ENCODE measurements around the gene LEKR1. TPM values are rescaled to one million over a fixed set of nuclear protein-coding genes. Genes with fewer than 3 reads are reported as not detected.

LEKR1 gene
- total and polyA plus RNA-seq, 2 donors (not counting 3 experiments of a cell fraction or from before 2014, with no cell fraction given), result 0.07 to 0.64 TPM

DNA sequence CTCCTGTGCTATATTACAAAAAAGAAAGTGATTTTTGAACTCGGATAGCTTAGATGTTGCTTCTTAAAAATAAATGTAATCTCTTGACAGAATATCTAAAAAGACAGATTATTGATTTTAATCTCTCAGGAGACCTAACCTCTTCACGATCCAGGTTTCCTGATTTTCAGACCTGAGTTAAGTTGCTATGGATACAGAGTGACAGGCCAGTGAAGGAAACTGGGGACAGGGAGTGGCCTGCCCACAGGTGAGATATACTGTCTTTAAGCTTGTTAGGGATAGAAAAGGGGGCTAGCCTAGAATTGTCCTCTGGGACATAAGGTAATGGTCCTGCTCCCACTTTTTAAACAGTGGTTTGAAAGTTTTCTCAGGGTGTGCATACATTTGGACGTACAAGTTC, 260.6 kb downstream of the LEKR1 start:
- intact Hi-C loops (cut with micrococcal nuclease), result no loop called here
- H3K9me1 ChIP-seq (replicated peaks; ENCODE audit: control insufficient read depth, extremely low read depth, insufficient read depth, low read length), result no peaks in the 10 kb centered on the region
- no TSS peak for BruUV-seq (replicated peaks)
- no peak overlapping the region for H3K4me2 ChIP-seq (ENCODE audit: insufficient read depth, low read length)
- dilution Hi-C loops (cut with MboI; ENCODE audit: extremely low pct_ligation_motif_present, low sequenced_read_pairs), result no loop called here
- no peak overlapping the region for H3K27ac ChIP-seq (ENCODE audit: insufficient read depth, low read depth, low read length)
- H3K4me3 ChIP-seq (replicated peaks in 1 of 3; ENCODE audit: insufficient read depth in 1 of 3, low read depth in 1 of 3, low read length in 3 of 3), result no peak overlapping the region
- TF ChIP-seq GATA2 (IDR thresholded peaks at IDR 0.05; ENCODE audit: insufficient read depth, insufficient read length, low read depth, low read length) (no peak), EZH2 (IDR thresholded peaks at IDR 0.05; ENCODE audit: borderline replicate concordance, low read depth, low read length, severe bottlenecking) (no peak)
- H3K9me3 ChIP-seq (replicated peaks; ENCODE audit: control insufficient read depth, insufficient read depth, low read length), result no peaks in the 10 kb centered on the region
- no peak overlapping the region for H3K9ac ChIP-seq (replicated peaks; ENCODE audit: extremely low read depth, insufficient read depth, low read length)
- no peak for FAIRE-seq
- H3K4me1 ChIP-seq (ENCODE audit: control insufficient read depth, extremely low read depth, insufficient read depth, low read length), result peaks cover 26% of the 10 kb centered on the region
- no peaks in the 10 kb centered on the region for H3K27me3 ChIP-seq (ENCODE audit: control insufficient read depth in 2 of 2, insufficient read depth in 2 of 2, low read length in 2 of 2)
- CTCF ChIA-PET, result interaction anchor here (0.9 to 8.5 kb wide), 6 partner anchors 35 to 577 kb away, joined by 3 to 83 read pairs (median 16); partner anchors contain the start of genes SSR3 and TIPARP
- H2AFZ ChIP-seq (ENCODE audit: low read depth, low read length), result no peak overlapping the region
- POLR2A ChIA-PET, result no interaction called here
- no peaks in the 10 kb centered on the region for H4K20me1 ChIP-seq (replicated peaks; ENCODE audit: control insufficient read depth, extremely low read depth, insufficient read depth, low read length)
- DNase-seq (ENCODE audit: low read depth, low spot score), result no peak
- no peaks in the 10 kb centered on the region for H3K79me2 ChIP-seq (ENCODE audit: control insufficient read depth, insufficient read depth, low read length)
- no peaks in the 10 kb centered on the region for H3K36me3 ChIP-seq (ENCODE audit: control insufficient read depth in 2 of 2, extremely low read depth in 1 of 2, insufficient read depth in 2 of 2, low read length in 2 of 2)

DNA sequence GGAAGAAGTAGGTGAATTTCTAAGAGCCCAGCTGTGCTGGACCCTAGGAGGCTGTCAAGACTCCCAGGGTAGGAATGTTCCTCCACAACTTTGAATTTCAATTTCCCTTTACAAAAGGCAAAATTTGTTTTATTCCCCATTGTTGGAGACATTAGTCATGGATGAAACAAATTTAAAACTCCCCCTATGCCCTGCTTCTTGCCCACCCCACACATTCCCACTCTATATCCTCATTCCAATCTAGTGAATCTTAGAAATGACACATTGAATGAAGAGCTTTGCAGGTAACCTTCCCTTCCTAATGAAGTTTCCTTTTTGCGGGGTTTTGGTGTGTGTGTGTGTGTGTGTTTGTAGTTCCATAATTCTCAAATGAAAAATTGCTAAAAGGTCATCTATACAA, 261.2 kb downstream of the LEKR1 start:
- POLR2A ChIA-PET, result interaction anchor here (1.0 kb wide), 1 partner anchor 413 kb away, joined by 3 read pairs; the partner anchor contains the start of gene TIPARP
- no peaks in the 10 kb centered on the region for H3K9me3 ChIP-seq (replicated peaks; ENCODE audit: control insufficient read depth, insufficient read depth, low read length)
- H3K4me1 ChIP-seq (ENCODE audit: control insufficient read depth, extremely low read depth, insufficient read depth, low read length), result peaks cover 26% of the 10 kb centered on the region
- no peak overlapping the region for H3K27ac ChIP-seq (ENCODE audit: insufficient read depth, low read depth, low read length)
- intact Hi-C loops (cut with micrococcal nuclease) (no loop called here), dilution Hi-C loops (cut with MboI; ENCODE audit: extremely low pct_ligation_motif_present, low sequenced_read_pairs) (no loop called here)
- no peak for FAIRE-seq
- CTCF ChIA-PET, result interaction anchor here (0.9 to 8.5 kb wide), 11 partner anchors 11 to 936 kb away, joined by 3 to 83 read pairs (median 12); partner anchors contain the start of genes SSR3 and TIPARP
- no peak overlapping the region for H3K4me3 ChIP-seq (replicated peaks in 1 of 3; ENCODE audit: insufficient read depth in 1 of 3, low read depth in 1 of 3, low read length in 3 of 3)
- H3K9me1 ChIP-seq (replicated peaks; ENCODE audit: control insufficient read depth, extremely low read depth, insufficient read depth, low read length), result no peaks in the 10 kb centered on the region
- no peaks in the 10 kb centered on the region for H3K36me3 ChIP-seq (ENCODE audit: control insufficient read depth in 2 of 2, extremely low read depth in 1 of 2, insufficient read depth in 2 of 2, low read length in 2 of 2)
- no peak overlapping the region for H3K9ac ChIP-seq (replicated peaks; ENCODE audit: extremely low read depth, insufficient read depth, low read length)
- no peaks in the 10 kb centered on the region for H3K27me3 ChIP-seq (ENCODE audit: control insufficient read depth in 2 of 2, insufficient read depth in 2 of 2, low read length in 2 of 2)
- H3K4me2 ChIP-seq (ENCODE audit: insufficient read depth, low read length), result no peak overlapping the region
- H2AFZ ChIP-seq (ENCODE audit: low read depth, low read length), result no peak overlapping the region
- peak; percentile 5 for TF ChIP-seq FOS (IDR thresholded peaks at IDR 0.05; ENCODE audit: borderline replicate concordance, insufficient read depth, low read length)
- no peak for TF ChIP-seq JUN (IDR thresholded peaks at IDR 0.05; ENCODE audit: borderline replicate concordance, insufficient read depth, insufficient read length, low read depth)
- DNase-seq (ENCODE audit: low read depth, low spot score), result no peak
- H4K20me1 ChIP-seq (replicated peaks; ENCODE audit: control insufficient read depth, extremely low read depth, insufficient read depth, low read length), result no peaks in the 10 kb centered on the region
- BruUV-seq (replicated peaks), result no TSS peak
- H3K79me2 ChIP-seq (ENCODE audit: control insufficient read depth, insufficient read depth, low read length), result no peaks in the 10 kb centered on the region

Data from endothelial cell of umbilical vein (primary cell).